Measurements from ENCODE around the gene OSBPL6. TPM values are rescaled to one million over a fixed set of nuclear protein-coding genes. Genes with fewer than 3 reads are reported as not detected.

The OSBPL6 gene
- total and polyA plus RNA-seq, 10 of the 15 experiments (the other 5 are each of a cell fraction or from before 2014, with no cell fraction given): 0.01 to 0.08 (median 0.03) TPM; not detected in 5

- TF ChIP-seq CBX5 (IDR thresholded peaks at IDR 0.05; ENCODE audit: low read depth) (no peak), TARDBP (IDR thresholded peaks at IDR 0.05; ENCODE audit: borderline replicate concordance) (no peak), ATF7 (IDR thresholded peaks at IDR 0.05; ENCODE audit: low read depth) (no peak), IRF4 (IDR thresholded peaks at IDR 0.05; ENCODE audit: low read depth, low read length) (no peak), USF1 (IDR thresholded peaks at IDR 0.05; ENCODE audit: borderline replicate concordance, extremely low read length, insufficient read depth, low read depth, low read length) (no peak)
Measured at GRCh38 chr2:178324077-178324476, 129.8 kb downstream of the OSBPL6 start (continued).

GRCh38 chr2:178325268-178325667 is 131.0 kb downstream of the OSBPL6 start:
- in situ Hi-C loops (cut with MboI) (no loop called here), intact Hi-C loops (cut with micrococcal nuclease; ENCODE audit: unreplicated experiment) (no loop called here)
- no peaks in the 10 kb centered on the region for H3K9me3 ChIP-seq (replicated peaks; ENCODE audit: control insufficient read depth, insufficient read depth, low read length)
- 67% methylated on average over 2 of the region's 2 CpGs for WGBS (ENCODE audit: insufficient coverage, insufficient replicate concordance, low lambda C conversion rate, missing lambda C conversion rate)
- H3K4me3 ChIP-seq: no peak overlapping the region
- no peaks in the 10 kb centered on the region for H4K20me1 ChIP-seq (ENCODE audit: control insufficient read depth, insufficient read depth)
- FAIRE-seq (no peak), DNase-seq (ENCODE audit: low read depth, low spot score) (no peak), ATAC-seq (no peak)
- no peak overlapping the region for H2AFZ ChIP-seq (ENCODE audit: control insufficient read depth, low read depth, low read length)
- POLR2A ChIA-PET: interaction anchor here (0.6 kb wide), 1 partner anchor 47 kb away, joined by 4 read pairs; no protein-coding TSS in a partner anchor
- H3K36me3 ChIP-seq (ENCODE audit: control insufficient read depth in 2 of 2, insufficient read depth in 2 of 2, low read length in 1 of 2): no peaks in the 10 kb centered on the region
- SMC1A ChIA-PET (ENCODE audit: uncharacterized antibody, unreplicated experiment): interaction anchor here (0.8 kb wide), 1 partner anchor 25 kb away, joined by 3 read pairs; no protein-coding TSS in a partner anchor
- RAD21 ChIA-PET (ENCODE audit: unreplicated experiment): interaction anchor here (0.5 kb wide), 1 partner anchor 157 kb away, joined by 3 read pairs; no protein-coding TSS in a partner anchor
- no TSS peak for BruUV-seq (replicated peaks)
- peaks cover 0 to 3% of the 10 kb centered on the region in 2 experiments; a peak in 2 of 4 replicates for H3K27me3 ChIP-seq (replicated peaks in 1 of 2; ENCODE audit: control insufficient read depth in 2 of 2, insufficient read depth in 2 of 2, low read length in 1 of 2)
- no peaks in the 10 kb centered on the region for H3K4me1 ChIP-seq (ENCODE audit: control insufficient read depth, insufficient read depth, low read length)
- TF ChIP-seq WRNIP1 (IDR thresholded peaks at IDR 0.05; ENCODE audit: borderline replicate concordance, low read depth, low read length): no peak
- no peak for TF ChIP-seq FOXM1 (IDR thresholded peaks at IDR 0.05; ENCODE audit: low read depth, low read length)
- no peak for TF ChIP-seq RUNX3 (IDR thresholded peaks at IDR 0.05; ENCODE audit: low read length)
- no peak for TF ChIP-seq DPF2 (IDR thresholded peaks at IDR 0.05)
- no peak for TF ChIP-seq ELK1 (IDR thresholded peaks at IDR 0.05; ENCODE audit: low read depth, low read length)
- CTCF ChIA-PET: interaction anchor here (1.1 to 1.5 kb wide), 2 partner anchors 90 to 212 kb away, joined by 4 read pairs; no protein-coding TSS in a partner anchor
- H3K9ac ChIP-seq (ENCODE audit: control insufficient read depth, insufficient read depth, low read length): no peak overlapping the region
- H3K27ac ChIP-seq (ENCODE audit: control insufficient read depth, insufficient read depth): no peak overlapping the region
- no peaks in the 10 kb centered on the region for H3K79me2 ChIP-seq (ENCODE audit: control insufficient read depth, insufficient read depth, low read length)
- no peak overlapping the region for H3K4me2 ChIP-seq (ENCODE audit: control insufficient read depth, insufficient read depth)
